CD4-positive, alpha-beta T cell treated with Interleukin-17A for 1 hour (primary cell): Measurements from ENCODE around the gene ARHGAP10.
"Not testable (repeated sequence)": the region's sequence is repeated elsewhere in the genome, so short reads cannot be mapped to it uniquely, and the experiment has no call there.

Source experiments
- DNase-seq: peaks from one replicate; pipeline ENCODE4 v3.0.0-alpha.2; 2020

ARHGAP10 gene

GRCh38 chr4:147794787-147795413 lies 63.0 kb downstream of the ARHGAP10 start:
- DNase-seq = peak; percentile 25

GRCh38 chr4:147799057-147799456 lies 67.2 kb downstream of the ARHGAP10 start:
- not testable (repeated sequence) for DNase-seq

- peak; percentile 81 for DNase-seq
Measured at GRCh38 chr4:147799986-147800555, 68.2 kb downstream of the ARHGAP10 start.

GRCh38 chr4:147801820-147802219 lies 69.9 kb downstream of the ARHGAP10 start:
- DNase-seq = no peak

GRCh38 chr4:147802346-147802745 lies 70.5 kb downstream of the ARHGAP10 start:
- DNase-seq = no peak

GRCh38 chr4:147805946-147806345 lies 74.1 kb downstream of the ARHGAP10 start:
- no peak for DNase-seq

GRCh38 chr4:147808447-147808846 lies 76.6 kb downstream of the ARHGAP10 start:
- DNase-seq = no peak

GRCh38 chr4:147809211-147809610 lies 77.3 kb downstream of the ARHGAP10 start:
- DNase-seq = no peak

GRCh38 chr4:147811878-147812277 lies 80.0 kb downstream of the ARHGAP10 start:
- DNase-seq = no peak

- DNase-seq = no peak
Measured at GRCh38 chr4:147813109-147813773, 81.4 kb downstream of the ARHGAP10 start.

GRCh38 chr4:147813973-147814372 lies 82.1 kb downstream of the ARHGAP10 start:
- no peak for DNase-seq

GRCh38 chr4:147814376-147814775 lies 82.5 kb downstream of the ARHGAP10 start:
- no peak for DNase-seq

GRCh38 chr4:147815741-147816140 lies 83.9 kb downstream of the ARHGAP10 start:
- DNase-seq = peak; percentile 21

- no peak for DNase-seq
Measured at GRCh38 chr4:147816382-147817254, 84.7 kb downstream of the ARHGAP10 start.

- DNase-seq = no peak
Measured at GRCh38 chr4:147820975-147821374, 89.1 kb downstream of the ARHGAP10 start.

- no peak for DNase-seq
Measured at GRCh38 chr4:147821555-147821954, 89.7 kb downstream of the ARHGAP10 start.

GRCh38 chr4:147822128-147822527 lies 90.2 kb downstream of the ARHGAP10 start:
- no peak for DNase-seq

- DNase-seq = no peak
Measured at GRCh38 chr4:147823130-147823529, 91.2 kb downstream of the ARHGAP10 start.

- no peak for DNase-seq
Measured at GRCh38 chr4:147824316-147824715, 92.4 kb downstream of the ARHGAP10 start.

- no peak for DNase-seq
Measured at GRCh38 chr4:147824884-147825283, 93.0 kb downstream of the ARHGAP10 start.

- no peak for DNase-seq
Measured at GRCh38 chr4:147825451-147826287, 93.8 kb downstream of the ARHGAP10 start.

- DNase-seq = no peak
Measured at GRCh38 chr4:147826288-147826646, 94.4 kb downstream of the ARHGAP10 start.
